ENCODE results near the gene EIF2B4. TPM values are rescaled to one million over a fixed set of nuclear protein-coding genes. Genes with fewer than 3 reads are reported as not detected.

EIF2B4 gene
- total RNA-seq, 2 experiments from 2014 or later = 23.9 to 32.9 TPM

DNA sequence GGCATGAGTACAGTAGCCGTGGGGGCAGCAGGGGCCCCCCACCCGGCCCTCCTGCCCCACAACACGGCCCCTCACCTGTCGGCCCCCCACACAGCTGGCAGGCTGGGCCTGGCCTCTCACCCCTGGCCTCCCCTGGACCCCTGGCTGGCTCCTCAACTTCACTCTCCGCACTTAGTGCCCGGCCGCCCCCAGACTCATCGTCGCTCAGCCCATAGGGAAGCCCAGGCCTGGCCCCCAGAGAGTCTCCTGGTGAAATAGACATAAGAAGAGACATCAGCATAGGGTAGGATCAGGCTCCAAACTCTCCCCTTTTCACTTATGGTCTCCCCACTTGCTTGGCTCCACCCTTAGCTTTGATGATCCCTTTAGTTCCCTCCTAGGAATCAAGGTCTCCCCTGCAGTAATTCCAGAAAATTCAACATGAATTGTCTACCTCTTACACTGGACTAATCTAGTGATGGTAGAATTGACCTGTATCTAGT, 8.7 kb upstream of the EIF2B4 start:
- Histone ChIP-seq H3K9me3 (ENCODE audit: low read length) (no peaks in the 10 kb centered on the region), H3K79me2 (ENCODE audit: insufficient read depth, low read depth, low read length) (peaks cover 11% of the 10 kb centered on the region; the same call in 1 of the 2 replicates), H3K4me1 (ENCODE audit: insufficient read depth, low read length, poor library complexity, severe bottlenecking) (peaks cover 19% of the 10 kb centered on the region), H3K4me3 (ENCODE audit: low read depth, low read length, poor library complexity, severe bottlenecking) (peak overlapping the region; percentile 86), H3K4me2 (ENCODE audit: low read length) (peak overlapping the region; percentile 98), H3K27ac (ENCODE audit: low read depth, low read length, poor library complexity, severe bottlenecking) (peak overlapping the region; percentile 72), H4K20me1 (ENCODE audit: insufficient read depth, low read length) (no peaks in the 10 kb centered on the region), H3K9me2 (ENCODE audit: insufficient read depth, low read length) (no peaks in the 10 kb centered on the region), H2AFZ (ENCODE audit: low read length) (no peak overlapping the region), H3K36me3 (ENCODE audit: insufficient read depth, low read length) (peaks cover 93% of the 10 kb centered on the region)
- POLR2A ChIA-PET = interaction anchor here (0.7 to 2.3 kb wide), 3 partner anchors 7 to 28 kb away, joined by 3 to 18 read pairs (median 3); partner anchors contain the start of gene SNX17
- no peak for TF ChIP-seq EZH2phosphoT487 (IDR thresholded peaks at IDR 0.05; ENCODE audit: borderline replicate concordance, low read depth, low read length)
- TF ChIP-seq, protein P1, sequence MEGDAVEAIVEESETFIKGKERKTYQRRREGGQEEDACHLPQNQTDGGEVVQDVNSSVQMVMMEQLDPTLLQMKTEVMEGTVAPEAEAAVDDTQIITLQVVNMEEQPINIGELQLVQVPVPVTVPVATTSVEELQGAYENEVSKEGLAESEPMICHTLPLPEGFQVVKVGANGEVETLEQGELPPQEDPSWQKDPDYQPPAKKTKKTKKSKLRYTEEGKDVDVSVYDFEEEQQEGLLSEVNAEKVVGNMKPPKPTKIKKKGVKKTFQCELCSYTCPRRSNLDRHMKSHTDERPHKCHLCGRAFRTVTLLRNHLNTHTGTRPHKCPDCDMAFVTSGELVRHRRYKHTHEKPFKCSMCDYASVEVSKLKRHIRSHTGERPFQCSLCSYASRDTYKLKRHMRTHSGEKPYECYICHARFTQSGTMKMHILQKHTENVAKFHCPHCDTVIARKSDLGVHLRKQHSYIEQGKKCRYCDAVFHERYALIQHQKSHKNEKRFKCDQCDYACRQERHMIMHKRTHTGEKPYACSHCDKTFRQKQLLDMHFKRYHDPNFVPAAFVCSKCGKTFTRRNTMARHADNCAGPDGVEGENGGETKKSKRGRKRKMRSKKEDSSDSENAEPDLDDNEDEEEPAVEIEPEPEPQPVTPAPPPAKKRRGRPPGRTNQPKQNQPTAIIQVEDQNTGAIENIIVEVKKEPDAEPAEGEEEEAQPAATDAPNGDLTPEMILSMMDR (conservative IDR thresholded peaks at IDR 0.05; ENCODE audit: low read length) = no peak
- CTCF ChIA-PET (ENCODE audit: unreplicated experiment) = no interaction called here
- no TSS peak for BruUV-seq (replicated peaks)
- intact Hi-C loops (cut with micrococcal nuclease; ENCODE audit: unreplicated experiment) = no loop called here
- DNase-seq (ENCODE audit: low spot score) = no peak

DNA sequence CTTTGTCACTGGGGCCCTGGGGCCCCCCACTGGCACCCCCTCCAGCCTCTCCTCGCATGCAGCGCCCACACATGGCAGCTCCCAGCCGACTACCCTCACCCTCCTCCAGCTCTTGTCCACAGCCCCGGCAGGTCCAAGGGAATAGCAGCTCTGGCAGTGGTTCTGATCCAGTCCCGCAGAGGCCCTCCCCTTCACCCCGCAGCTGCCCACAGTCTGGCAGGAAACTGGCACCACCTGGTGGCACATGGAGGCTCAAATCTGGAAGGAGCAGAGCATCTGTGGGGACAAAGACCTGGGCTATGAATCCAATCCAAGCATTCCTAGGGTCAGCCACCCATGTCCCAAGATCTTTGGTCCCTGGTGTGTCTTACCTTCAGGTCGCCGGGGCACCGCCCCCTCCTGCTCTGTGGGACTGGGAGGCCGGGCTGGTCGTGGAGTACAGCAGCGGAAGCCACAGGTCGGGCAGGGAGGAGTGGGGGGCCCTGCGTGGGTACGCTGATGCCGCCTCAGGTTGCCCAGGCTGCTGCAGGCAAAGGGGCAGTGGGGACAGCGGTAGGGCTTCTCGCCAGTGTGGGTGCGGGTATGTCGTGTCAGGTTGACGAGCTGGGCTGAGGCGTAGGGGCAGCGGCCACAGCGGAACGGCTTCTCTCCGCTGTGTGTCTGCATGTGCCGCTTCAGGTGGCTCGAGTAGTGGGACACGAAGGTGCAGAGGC, 8.1 kb upstream of the EIF2B4 start:
- no peak overlapping the region for H3K4me3 ChIP-seq (ENCODE audit: low read depth, low read length, poor library complexity, severe bottlenecking)
- H3K36me3 ChIP-seq (ENCODE audit: insufficient read depth, low read length) = peaks cover 93% of the 10 kb centered on the region
- DNase-seq (ENCODE audit: low spot score) = no peak
- no peaks in the 10 kb centered on the region for H3K9me2 ChIP-seq (ENCODE audit: insufficient read depth, low read length)
- H3K4me1 ChIP-seq (ENCODE audit: insufficient read depth, low read length, poor library complexity, severe bottlenecking) = peaks cover 19% of the 10 kb centered on the region
- TF ChIP-seq EZH2phosphoT487 (IDR thresholded peaks at IDR 0.05; ENCODE audit: borderline replicate concordance, low read depth, low read length) = no peak
- TF ChIP-seq, protein P1 (conservative IDR thresholded peaks at IDR 0.05; ENCODE audit: low read length) = peak; percentile 51
- H4K20me1 ChIP-seq (ENCODE audit: insufficient read depth, low read length) = no peaks in the 10 kb centered on the region
- no TSS peak for BruUV-seq (replicated peaks)
- ChIA-PET POLR2A (no interaction called here), CTCF (ENCODE audit: unreplicated experiment) (no interaction called here)
- H3K79me2 ChIP-seq (ENCODE audit: insufficient read depth, low read depth, low read length) = peaks cover 11% of the 10 kb centered on the region; the same call in 1 of the 2 replicates
- no peak overlapping the region for H3K4me2 ChIP-seq (ENCODE audit: low read length)
- no peaks in the 10 kb centered on the region for H3K9me3 ChIP-seq (ENCODE audit: low read length)
- intact Hi-C loops (cut with micrococcal nuclease; ENCODE audit: unreplicated experiment) = no loop called here
- no peak overlapping the region for H2AFZ ChIP-seq (ENCODE audit: low read length)
- H3K27ac ChIP-seq (ENCODE audit: low read depth, low read length, poor library complexity, severe bottlenecking) = no peak overlapping the region

DNA sequence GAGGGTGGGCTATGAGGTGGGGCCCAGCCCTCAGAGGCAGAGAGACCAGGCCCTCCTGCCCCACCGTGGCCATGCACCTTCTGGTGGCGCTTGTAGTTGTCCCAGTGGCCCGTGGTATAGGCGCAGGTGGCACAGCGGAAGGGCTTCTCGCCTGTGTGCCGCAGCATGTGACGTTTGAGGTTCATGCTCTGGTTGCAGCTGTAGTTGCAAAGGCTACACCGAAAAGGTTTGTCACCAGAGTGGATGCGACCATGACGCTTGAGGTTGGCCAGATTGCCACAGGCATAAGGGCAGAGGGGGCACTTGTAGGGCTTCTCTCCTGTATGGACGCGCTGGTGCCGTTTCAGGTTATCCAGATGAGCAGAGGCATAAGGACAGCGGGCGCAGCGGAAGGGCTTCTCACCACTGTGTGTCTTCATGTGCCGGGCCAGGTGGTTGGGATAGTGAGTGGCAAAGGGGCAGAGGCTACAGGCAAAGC, 7.5 kb upstream of the EIF2B4 start:
- peaks cover 95% of the 10 kb centered on the region for H3K36me3 ChIP-seq (ENCODE audit: insufficient read depth, low read length)
- CTCF ChIA-PET (ENCODE audit: unreplicated experiment) = no interaction called here

More for the DNA sequence above, 7.5 kb upstream of the EIF2B4 start:
- no peak for DNase-seq (ENCODE audit: low spot score)
- intact Hi-C loops (cut with micrococcal nuclease; ENCODE audit: unreplicated experiment) = no loop called here
- POLR2A ChIA-PET = no interaction called here
- BruUV-seq (replicated peaks) = no TSS peak
- H3K4me1 ChIP-seq (ENCODE audit: insufficient read depth, low read length, poor library complexity, severe bottlenecking) = peaks cover 23% of the 10 kb centered on the region
- no peak overlapping the region for H3K4me3 ChIP-seq (ENCODE audit: low read depth, low read length, poor library complexity, severe bottlenecking)
- H3K9me3 ChIP-seq (ENCODE audit: low read length) = no peaks in the 10 kb centered on the region
- H2AFZ ChIP-seq (ENCODE audit: low read length) = no peak overlapping the region
- H3K4me2 ChIP-seq (ENCODE audit: low read length) = no peak overlapping the region
- H4K20me1 ChIP-seq (ENCODE audit: insufficient read depth, low read length) = no peaks in the 10 kb centered on the region
- peaks cover 13% of the 10 kb centered on the region; the same call in 1 of the 2 replicates for H3K79me2 ChIP-seq (ENCODE audit: insufficient read depth, low read depth, low read length)
- no peak overlapping the region for H3K27ac ChIP-seq (ENCODE audit: low read depth, low read length, poor library complexity, severe bottlenecking)
- TF ChIP-seq EZH2phosphoT487 (IDR thresholded peaks at IDR 0.05; ENCODE audit: borderline replicate concordance, low read depth, low read length) = no peak
- TF ChIP-seq, protein P1 (conservative IDR thresholded peaks at IDR 0.05; ENCODE audit: low read length) = no peak
- H3K9me2 ChIP-seq (ENCODE audit: insufficient read depth, low read length) = no peaks in the 10 kb centered on the region

Data from OCI-LY7 (cell line).